NCI-H510A treated with DMSO at 0.1 percent for 48 hours (cell line): ENCODE data around the gene RFWD3.
"Not testable (repeated sequence)": the region's sequence is repeated elsewhere in the genome, so short reads cannot be mapped to it uniquely, and the experiment has no call there.

Experiments
- DNase-seq: peaks from one replicate; lab custom pipeline; 2025; lab: John Stamatoyannopoulos, UW

The RFWD3 gene

DNA sequence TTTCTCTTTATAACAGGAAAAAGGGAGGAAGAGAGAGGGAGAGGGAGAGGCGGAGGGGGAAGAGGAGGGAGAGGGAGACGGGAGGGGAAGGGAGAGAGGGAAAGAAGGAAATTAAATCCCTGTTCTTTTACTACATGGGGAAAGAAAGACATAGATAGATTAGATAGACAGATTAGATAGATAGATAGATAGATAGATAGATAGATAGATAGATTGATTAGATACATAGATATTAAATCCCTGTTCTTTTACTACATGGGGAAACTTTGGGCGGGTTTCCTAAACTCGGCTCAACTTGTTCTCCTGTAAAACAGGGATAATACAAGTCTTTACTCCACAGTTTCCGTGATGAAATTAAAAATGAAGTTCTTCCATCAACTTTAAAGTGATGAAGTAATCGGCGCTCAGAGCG, 661 bp downstream of the RFWD3 start:
- no peak for DNase-seq

DNA sequence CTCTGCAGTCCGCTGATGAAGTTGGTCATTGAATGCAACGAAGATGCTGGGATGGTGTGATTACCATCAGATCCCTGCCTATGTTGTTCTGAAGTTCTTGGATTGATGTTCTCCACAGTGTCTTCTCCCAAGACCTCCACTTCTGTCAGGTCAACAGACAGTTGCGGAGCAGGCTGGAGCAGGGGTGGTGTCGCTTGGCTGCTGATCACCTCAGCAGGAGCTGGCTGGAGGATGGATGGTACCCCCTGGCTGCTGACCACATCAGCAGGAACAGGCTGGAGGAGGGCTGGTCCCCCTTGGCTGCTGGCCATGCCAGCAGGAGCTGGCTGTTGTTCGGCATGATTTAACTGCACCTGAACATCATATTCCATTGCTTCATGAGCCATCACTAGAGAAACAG, 5.6 kb downstream of the RFWD3 start:
- no peak for DNase-seq

DNA sequence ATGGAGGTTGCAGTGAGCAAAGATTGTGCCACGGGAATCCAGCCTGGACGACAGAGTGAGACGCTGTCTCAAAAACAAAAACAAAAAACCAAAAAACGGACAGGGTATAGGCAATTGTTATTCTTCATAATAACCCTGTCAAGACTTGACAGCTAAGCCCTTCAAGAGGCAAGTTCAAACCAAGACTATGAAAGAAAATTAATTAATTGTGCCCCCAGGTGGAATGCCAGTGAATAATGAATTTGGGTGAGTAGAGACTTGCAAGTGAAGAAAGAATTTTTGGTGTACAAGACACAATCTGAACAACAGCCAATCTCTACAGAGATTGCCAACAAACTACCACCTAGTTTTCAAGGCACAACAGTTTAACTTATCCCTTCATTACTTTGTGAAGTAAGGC, 6.3 kb downstream of the RFWD3 start:
- no peak for DNase-seq

DNA sequence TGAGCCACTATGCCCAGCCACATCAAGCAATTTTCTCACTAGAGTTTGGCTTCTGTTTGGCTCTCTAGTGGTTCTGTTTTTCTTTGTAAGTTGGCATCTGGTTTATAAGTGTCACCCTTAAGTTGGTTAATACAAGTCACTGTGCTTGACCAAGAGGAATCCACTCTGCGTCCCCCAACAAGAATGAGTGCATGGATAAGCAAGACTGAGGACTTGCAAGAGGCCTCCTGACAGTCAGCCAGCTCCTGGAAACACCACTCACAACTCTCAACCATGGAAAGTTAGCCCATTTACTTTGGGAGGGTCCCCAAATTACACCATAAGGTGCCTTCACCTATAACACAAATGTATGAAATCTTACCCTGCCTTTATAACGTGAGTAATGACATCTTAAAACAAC, 7.6 kb downstream of the RFWD3 start:
- DNase-seq: no peak

DNA sequence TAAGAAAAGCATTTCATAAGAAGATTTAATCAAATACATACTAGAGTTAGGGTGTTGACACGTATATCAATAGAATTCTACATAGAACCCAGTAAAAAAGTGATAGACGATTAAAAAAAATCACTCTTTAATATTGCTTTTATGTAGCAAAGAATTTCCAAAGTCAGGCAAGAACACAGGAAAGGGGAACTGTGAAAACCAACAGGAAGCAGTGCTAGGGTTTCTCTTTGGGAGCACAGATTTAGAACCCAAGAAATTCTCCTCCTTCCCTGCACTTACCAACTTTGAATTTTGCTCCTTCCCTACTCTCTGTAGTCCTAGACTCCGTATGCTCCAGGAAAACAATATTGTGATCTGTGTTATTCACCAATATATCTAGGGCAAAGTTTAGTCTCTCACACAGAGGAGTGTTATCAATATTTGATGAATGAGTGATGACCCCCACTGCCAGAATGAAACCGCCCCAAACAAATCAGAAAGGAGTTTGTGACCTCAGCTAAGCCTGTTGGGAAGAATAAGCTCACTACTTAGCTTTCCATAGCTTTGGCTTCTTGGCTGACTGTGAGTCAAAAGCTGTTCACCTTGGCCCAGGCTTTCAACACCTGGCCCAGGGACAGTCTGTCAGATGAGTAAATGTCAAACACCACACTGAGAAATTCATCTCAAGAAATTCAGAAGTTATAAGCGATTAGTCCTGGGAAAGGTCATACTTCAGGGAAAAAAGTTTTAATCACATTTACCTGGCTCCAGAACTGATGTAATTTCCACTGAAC, 8.6 kb downstream of the RFWD3 start:
- no peak for DNase-seq

DNA sequence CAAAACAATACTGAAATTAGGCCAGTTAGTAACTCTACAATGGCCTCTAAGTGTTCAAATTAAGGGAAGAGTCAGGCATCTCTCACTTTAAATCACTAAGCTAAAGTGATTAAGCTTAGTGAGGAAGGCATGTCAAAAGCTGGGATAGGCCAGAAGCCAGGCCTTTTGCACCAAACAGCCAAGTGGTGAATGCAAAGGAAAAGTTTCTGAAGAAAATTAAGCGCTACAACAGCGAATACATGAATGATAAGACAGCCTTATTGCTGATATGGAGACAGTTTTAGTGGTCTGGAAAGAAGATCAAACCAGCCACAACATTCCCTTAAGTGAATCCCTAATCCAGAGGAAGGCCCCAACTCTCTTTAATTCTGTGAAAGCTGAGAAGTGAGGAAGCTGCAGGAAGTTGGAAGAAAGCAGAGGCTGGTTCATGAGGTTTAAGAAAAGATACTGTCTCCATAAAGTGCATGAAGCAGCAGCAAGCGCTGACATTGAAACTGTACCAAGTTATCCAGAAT, 12.1 kb downstream of the RFWD3 start:
- no peak for DNase-seq

DNA sequence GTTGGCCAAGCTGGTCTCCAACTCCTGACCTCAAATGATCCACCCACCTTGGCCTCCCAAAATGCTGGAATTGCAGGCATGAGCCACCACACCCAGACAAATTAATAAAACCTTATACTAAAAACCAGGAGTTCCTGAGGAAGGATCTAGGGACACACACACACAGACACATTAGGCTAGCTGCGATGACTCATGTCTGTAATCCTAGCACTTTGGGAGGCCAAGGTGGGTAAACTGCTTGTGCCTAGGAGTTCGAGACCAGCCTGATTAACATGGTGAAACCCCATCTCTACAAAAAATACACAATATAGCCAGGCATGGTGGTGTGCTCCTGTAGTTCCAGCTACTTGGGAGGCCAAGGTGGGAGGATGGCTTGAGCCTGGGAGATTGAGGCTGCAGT, 13.8 kb downstream of the RFWD3 start:
- not testable (repeated sequence) for DNase-seq

DNA sequence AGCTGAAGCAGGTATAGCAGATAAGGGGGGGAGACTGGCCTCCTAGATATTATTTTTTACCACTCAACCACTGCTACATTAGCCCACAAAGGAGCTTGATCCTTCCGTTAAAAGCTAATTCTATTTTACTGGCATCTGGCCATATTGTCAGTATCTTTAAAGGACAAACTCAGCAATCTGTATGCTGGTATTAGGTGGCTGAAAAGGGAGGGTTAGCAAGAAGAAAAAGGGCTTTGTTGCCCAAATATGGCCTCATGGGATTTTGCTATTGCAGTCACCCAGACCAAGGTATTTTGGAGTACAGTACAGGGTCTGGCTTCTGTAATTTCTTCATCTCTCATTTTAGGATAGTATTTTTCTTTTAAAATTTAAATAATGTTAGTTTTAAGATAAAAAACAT, 14.4 kb downstream of the RFWD3 start:
- DNase-seq: no peak

DNA sequence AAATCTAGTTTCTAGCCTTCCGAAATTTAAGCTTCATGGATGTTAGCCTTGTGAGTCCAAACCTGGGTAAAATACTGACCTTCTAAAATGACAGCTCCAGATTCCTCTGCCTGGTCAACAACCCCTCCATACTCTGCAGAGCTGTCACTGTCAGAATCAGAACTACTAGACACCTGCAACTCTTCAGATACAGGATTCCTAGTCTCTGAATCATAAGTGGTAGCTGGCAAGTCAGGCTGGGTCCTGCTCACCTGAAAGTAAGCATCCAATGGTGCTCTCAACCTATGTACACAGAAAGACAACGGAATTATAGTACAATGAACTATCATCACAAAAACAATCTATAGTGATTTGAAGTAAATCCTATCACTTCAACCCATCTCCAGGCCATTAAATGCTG, 14.8 kb downstream of the RFWD3 start:
- DNase-seq: no peak

DNA sequence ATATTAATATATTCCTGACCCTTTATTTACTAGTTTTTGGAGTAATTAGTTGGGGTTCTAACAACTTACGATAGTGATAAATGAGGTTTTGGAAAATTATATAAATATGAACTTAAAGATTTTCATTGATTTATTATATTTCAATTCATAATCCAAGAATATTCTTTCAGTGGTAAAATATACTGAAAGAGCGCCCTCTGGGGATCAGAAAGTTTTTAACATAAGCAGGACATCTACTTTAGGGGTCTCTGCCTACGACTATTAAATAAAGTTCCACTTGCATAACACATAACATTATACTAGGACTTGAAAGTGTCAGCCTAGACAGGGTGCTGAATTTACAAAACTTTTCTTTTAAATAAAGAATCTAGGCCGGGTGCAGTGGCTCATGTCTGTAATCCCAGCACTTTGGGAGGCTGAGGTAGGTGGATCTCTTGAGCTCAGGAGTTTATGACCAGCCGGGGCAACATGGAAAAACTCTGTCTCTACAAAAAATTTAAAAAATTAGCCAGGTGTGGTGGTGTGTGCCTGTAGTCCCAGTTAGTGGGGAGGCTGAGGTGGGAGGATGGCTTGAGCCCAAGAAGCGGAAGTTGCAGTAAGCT, 15.6 kb downstream of the RFWD3 start:
- DNase-seq: no peak

DNA sequence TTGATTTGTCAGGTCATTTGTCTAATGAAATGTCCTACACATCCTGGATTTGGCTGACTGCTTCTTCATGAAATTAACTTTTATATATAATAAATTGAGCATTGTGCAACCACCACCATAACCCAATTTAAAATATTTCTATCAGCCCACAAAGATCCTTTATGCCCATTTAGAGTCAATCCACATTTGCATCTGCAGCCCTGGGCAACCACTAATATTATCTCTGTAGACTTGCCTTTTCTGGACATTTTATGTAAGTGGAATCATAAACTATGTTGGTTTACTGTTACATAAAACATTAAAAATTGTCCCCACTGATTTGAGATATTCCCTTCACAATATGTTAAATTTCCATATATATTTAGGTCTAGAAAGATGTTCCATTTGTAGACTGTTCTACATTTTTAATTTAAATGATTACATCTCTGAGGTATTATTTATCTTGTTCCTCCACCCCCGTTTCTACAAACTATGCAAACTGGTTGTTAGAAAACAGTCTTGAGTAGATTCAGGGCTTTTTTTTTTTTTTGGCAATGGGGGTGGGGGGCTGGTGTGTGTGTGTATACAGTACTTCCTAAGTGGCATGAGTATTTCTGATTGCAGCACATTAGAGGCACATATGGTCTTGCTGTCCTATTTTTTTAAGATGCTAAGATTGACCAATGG, 16.7 kb downstream of the RFWD3 start:
- DNase-seq: no peak

DNA sequence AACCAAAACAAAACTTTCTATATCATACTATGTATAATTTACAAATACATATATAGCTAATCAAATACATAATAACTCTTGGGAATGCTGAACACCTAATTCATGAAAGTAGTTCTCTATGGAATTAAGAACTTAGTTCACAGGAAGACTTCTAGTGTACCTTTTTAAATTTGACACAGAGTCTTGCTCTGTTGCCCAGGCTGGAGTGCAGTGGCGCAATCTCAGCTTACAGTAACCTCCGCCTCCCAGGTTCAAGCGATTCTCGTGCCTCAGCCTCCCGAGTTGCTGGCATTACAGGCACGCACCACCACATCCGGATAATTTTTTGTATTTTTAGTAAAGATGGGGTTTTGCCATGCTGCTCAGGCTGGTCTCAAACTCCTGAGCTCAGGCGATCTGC, 24.7 kb downstream of the RFWD3 start:
- no peak for DNase-seq

DNA sequence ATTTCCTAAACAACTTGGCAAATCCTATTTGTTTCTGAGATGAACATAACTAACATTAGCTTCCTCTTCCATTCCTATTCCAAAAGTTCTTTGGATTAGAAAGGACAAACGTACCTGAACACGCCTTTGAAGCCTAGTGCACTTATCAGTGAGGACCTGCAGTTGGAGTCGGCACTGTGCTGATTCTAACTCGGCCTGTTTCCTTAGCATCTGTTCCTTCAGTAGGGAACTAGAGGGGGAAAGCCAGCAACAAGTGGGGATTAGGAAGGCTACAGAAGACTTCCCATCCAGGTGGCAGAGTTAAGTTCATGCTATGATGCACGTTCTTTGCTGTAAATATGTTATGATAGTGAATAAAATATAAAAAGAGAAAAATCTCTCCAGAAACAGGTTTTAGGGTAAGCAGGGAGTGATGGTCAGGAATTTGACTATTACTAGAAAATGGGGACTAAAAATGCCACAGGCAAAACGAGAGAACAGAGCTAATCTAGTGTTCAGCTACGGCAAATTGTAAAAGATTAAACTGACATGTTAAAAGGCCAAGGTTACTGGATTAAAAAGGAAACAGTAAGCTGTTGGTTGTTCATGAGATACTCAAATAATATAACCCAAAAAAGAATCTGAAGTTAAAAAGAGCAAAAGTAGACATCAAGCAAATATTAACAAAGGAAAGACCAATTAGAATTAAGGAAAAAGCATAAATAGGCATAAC, 28.8 kb downstream of the RFWD3 start:
- no peak for DNase-seq

DNA sequence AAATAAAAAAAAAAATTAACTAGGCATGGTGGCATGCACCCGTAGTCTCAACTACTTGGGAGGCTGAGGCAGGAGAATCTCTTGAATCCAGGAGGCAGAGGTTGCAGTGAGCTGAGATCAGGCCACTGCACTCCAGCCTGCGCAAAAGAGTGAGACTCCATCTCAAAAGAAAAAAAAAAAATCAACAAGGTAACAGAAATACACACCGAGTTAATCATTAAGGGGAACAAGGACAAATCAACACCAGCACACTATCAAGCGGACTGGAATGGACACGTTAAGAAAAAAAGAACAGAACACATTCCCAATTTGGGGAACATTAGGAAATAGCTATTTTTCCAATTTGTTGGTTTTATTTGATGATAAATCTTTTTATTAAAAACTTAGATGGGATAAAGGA, 31.4 kb downstream of the RFWD3 start:
- DNase-seq: no peak

DNA sequence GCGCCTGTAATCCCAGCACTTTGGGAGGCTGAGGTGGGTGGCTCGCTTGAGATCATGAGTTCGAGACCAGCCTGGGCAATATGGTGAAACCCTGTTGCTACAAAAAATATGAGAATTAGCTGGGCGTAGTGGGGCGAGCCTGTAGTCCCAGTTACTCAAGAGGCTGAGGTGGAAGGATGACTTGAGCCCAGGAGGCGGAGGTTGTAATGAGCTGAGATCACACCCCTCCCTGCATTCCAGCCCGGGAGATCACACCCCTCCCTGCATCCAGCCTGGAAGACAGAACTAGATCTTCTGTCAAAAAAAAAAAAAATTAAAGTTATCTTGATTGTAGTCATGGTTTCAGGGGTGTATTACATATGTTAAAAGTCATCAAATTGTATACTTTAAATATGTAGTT, 33.0 kb downstream of the RFWD3 start:
- DNase-seq: no peak

DNA sequence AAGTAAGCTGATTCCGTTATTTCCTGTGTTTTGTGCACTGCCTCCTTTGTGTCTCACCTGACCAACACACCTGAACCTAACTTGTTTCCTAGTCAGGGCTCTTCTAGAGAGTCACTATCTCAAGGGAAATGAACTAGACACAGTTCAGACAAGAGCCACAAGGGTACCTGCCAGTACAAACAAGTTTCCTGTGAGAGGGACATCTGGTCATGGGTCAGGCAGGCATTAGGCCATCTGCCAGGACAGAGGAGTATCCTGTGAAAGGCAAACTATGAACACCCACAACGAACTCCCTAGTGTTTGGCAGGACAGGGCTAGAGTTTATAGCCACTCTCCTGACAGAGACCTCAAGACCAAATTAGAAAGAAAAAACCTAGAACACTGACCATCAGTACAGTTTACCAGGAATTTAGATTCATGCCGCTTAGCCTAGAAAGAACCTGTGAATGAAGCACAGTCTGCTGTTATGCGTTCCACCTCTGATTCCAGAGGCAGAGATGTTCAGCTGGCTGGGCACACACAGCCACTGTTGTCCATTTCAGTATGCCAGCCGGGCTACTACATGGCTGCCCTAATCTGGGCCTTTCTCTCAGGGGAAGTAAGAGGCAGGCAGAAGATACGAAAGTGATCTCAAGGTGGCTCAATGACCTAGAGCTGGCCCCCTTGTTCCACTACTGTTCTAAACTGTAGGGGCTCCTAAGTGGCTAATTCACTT, 39.0 kb downstream of the RFWD3 start:
- no peak for DNase-seq

DNA sequence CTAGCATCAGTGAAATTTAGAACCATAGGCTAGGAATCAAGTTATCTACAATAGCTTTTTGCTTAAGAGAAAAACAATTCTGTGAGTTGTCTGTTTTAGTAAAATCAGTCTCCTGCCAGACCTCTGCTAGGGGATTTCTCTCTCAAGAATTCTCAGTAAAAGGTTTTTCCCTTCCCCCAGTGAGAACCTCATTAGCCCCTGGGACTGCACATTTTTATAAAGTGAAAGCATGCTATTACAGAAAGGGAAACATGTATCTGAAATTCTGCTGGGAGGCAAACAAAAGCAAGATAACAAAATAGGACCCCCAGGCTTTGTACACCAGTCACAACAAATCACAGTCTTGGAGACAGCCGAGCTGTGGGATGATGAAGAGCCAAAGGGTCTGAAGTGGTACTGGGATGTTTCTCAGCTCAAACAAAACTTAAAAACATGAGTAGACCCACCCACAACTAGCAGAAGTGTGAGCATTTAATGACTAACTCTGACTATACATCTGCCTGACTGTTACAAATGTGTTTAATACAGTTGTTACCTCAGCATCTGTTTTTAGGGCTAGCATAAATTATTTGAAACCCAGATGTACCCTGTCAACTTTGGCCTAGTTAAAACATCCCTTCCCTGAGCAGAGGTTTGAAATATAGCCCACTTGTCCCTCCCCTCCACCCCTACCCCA, 39.8 kb downstream of the RFWD3 start:
- DNase-seq: no peak

DNA sequence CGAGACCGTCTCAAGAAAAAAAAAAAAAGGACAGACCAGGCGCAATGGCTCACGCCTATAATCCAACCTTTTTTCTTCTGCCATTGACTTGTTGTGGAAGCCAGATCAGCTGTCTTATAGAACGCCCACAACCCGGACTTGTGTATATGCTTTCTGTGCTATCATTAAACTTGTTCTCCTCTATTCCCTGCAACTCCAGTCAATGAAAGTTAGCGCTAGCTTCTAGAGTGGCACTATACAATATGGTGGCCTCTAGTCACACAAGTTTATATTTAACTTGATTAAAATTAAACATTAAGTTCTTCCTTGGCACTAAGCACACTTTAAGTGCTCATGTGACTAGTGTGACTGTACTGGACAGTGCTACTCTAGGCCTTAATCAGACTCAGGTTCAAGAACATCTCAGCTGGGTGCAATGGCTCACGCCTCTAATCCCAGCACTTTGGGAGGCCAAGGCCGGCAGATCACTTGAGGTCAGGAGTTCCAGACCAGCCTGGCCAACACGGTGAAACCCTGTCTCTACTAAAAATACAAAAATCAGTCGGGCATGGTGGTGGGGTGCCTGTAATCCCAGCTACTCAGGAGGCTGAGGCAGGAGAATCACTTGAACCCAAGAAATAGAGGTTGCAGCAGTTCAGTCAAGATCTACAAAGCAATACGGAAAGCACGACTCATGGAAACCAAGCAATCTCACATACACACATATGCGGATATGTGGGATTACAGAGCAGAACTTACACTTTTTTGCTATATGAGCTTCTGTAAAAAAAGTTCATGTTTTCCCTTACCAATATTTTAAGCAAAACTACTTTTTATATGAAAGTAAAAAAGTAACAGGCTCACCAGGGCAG, 41.0 kb downstream of the RFWD3 start:
- DNase-seq: no peak

DNA sequence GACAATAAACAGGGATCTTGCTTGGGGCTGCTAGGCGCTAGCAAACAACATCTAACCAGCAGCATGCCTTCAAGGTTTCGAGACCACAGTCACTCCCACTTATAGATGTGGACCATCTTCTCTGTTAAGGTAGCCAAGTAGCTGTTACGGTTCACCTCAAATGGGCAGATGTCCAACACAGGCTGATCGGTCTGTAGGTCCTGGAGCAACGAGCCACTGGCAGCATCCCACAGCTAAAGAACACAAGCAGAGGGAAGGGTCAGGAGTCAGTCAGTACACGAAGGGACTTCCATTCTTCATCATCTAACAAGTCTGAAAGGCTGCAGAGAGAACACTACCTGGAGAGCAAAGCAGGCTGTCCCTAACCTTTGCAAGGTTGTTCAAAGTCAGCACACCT, 42.8 kb downstream of the RFWD3 start:
- no peak for DNase-seq

DNA sequence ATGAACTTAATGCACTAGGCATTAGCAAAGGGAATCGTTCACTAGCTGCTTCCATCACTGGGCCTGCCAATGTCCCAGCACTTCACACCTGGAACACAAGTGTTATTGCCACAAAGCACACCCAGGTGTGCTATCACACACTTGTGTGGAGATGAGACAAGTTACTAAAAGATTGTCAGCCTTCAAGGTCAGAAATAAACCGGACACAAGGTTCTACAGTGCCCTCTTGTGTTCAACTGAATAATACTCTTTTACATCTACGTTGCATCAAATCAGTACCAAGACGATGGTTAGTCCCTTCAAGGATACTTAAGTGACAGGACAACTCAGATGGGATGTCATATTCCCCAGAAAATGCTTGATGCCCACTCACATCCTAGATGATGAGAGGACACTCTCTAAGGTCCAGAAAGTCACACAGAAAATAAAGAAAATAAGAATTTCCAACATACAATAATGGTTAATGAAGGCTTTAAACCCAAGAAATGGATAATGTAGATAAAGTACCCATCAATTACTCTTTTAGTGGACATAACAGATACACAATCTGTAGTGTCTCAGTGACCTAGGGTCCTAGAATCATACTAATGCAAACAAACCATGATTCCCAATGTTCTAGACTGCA, 43.4 kb downstream of the RFWD3 start:
- peak; percentile 22 for DNase-seq
